Cardiac septum (tissue), 1 donor: Measurements from ENCODE around the gene COPS3. TPM values are rescaled to one million over a fixed set of nuclear protein-coding genes. Genes with fewer than 3 reads are reported as not detected.
A peak's percentile ranks its signal among the peaks of the same experiment; 100 is the strongest.

ENCODE experiments used
- DNase-seq: peaks from one replicate; pipeline ENCODE4 v3.0.0-alpha.2; 2020; ENCODE audit warnings: low spot score
- intact Hi-C: fragments of 100-400 bp; cut with DNase I; formaldehyde crosslinking; loops from one replicate; pipeline ENCODE4 v1.14.0; 2022
- total RNA-seq: library from RNA; stranded (reverse); fragmentation: NEBNext Ultra II Directional; extraction: Animal tissue kit (Norgen Biotek cat#: 25700); gene quantifications from one replicate; pipeline ENCODE4 v1.2.1, GENCODE V29; 2021
- donor health status: DM: no; HTN: no; CAD: no.

Gene COPS3
- total RNA-seq, 1 donor from 2014 or later, result 64.0 TPM

GRCh38 chr17:17226451-17227265 lies 54.4 kb downstream of the COPS3 start:
- intact Hi-C loops, result no loop called here
- no peak for DNase-seq

GRCh38 chr17:17225901-17226300 lies 55.1 kb downstream of the COPS3 start:
- intact Hi-C loops, result no loop called here
- DNase-seq, result peak; percentile 29

GRCh38 chr17:17224137-17224536 lies 56.9 kb downstream of the COPS3 start:
- intact Hi-C loops, result no loop called here
- DNase-seq, result no peak

- no peak for DNase-seq
- intact Hi-C loops, result no loop called here
Measured at GRCh38 chr17:17223736-17224135, 57.3 kb downstream of the COPS3 start.

- intact Hi-C loops, result no loop called here
- no peak for DNase-seq
Measured at GRCh38 chr17:17221329-17221728, 59.7 kb downstream of the COPS3 start.

GRCh38 chr17:17220529-17220928 lies 60.5 kb downstream of the COPS3 start:
- intact Hi-C loops, result no loop called here
- DNase-seq, result no peak

GRCh38 chr17:17217995-17218394 lies 63.1 kb downstream of the COPS3 start:
- intact Hi-C loops, result no loop called here
- no peak for DNase-seq

- DNase-seq, result no peak
- intact Hi-C loops, result no loop called here
Measured at GRCh38 chr17:17216776-17217175, 64.3 kb downstream of the COPS3 start.

GRCh38 chr17:17216236-17216635 lies 64.8 kb downstream of the COPS3 start:
- intact Hi-C loops, result no loop called here

GRCh38 chr17:17215575-17215974 lies 65.5 kb downstream of the COPS3 start:
- intact Hi-C loops, result no loop called here
- DNase-seq, result no peak

More at GRCh38 chr17:17216236-17216635, 64.8 kb downstream of the COPS3 start:
- DNase-seq, result no peak

- intact Hi-C loops, result no loop called here
- no peak for DNase-seq
Measured at GRCh38 chr17:17214646-17215436, 66.2 kb downstream of the COPS3 start.

- DNase-seq, result no peak
- intact Hi-C loops, result no loop called here
Measured at GRCh38 chr17:17213775-17214174, 67.3 kb downstream of the COPS3 start.

- intact Hi-C loops, result loop anchor here (10.0 kb wide), 1 partner anchor 203 kb away; no protein-coding TSS in a partner anchor
- DNase-seq, result no peak
Measured at GRCh38 chr17:17207998-17208397, 73.0 kb downstream of the COPS3 start.

- intact Hi-C loops, result loop anchor here (10.0 kb wide), 1 partner anchor 202 kb away; no protein-coding TSS in a partner anchor
Measured at GRCh38 chr17:17206913-17207335, 74.1 kb downstream of the COPS3 start.

GRCh38 chr17:17206124-17206912 lies 74.7 kb downstream of the COPS3 start, which contains the start of gene PLD6:
TSS of gene PLD6 (minus strand) at chr17:17206333. CDS start at chr17:17206286, 47 bp downstream.
- intact Hi-C loops, result loop anchor here (10.0 kb wide), 1 partner anchor 202 kb away; no protein-coding TSS in a partner anchor
- peak; percentile 90 for DNase-seq

More at GRCh38 chr17:17206913-17207335, 74.1 kb downstream of the COPS3 start:
- no peak for DNase-seq

GRCh38 chr17:17205368-17206123 lies 75.5 kb downstream of the COPS3 start:
- intact Hi-C loops, result loop anchor here (10.0 kb wide), 1 partner anchor 201 kb away; no protein-coding TSS in a partner anchor
- DNase-seq, result no peak

- no peak for DNase-seq
- intact Hi-C loops, result loop anchor here (10.0 kb wide), 1 partner anchor 200 kb away; no protein-coding TSS in a partner anchor
Measured at GRCh38 chr17:17204635-17205231, 76.3 kb downstream of the COPS3 start.

GRCh38 chr17:17204041-17204591 lies 76.9 kb downstream of the COPS3 start:
- intact Hi-C loops, result loop anchor here (10.0 kb wide), 1 partner anchor 199 kb away; no protein-coding TSS in a partner anchor
- DNase-seq, result no peak
